K562 (cell line): ENCODE measurements around the gene FAM171A1. TPM values are rescaled to one million over a fixed set of nuclear protein-coding genes. Genes with fewer than 3 reads are reported as not detected.

Source experiments
- MAZ ChIP-seq, 2 experiments: fragments of 450-650 bp in 1 of 2; sonication (generic) in 1 of 2; formaldehyde crosslinking; IDR thresholded peaks in 1 of 2; conservative IDR thresholded peaks in 1 of 2; 2 replicates each; pipeline versions ENCODE4 v1.4.0 to v1.5.0; 2020; ENCODE audit warnings: mild to moderate bottlenecking in 1 of 2, missing genetic modification reagents in 1 of 2
- MEIS2 ChIP-seq: fragments of 450-650 bp; IDR thresholded peaks from 2 replicates; pipeline ENCODE4 v1.6.1; 2014; ENCODE audit warnings: mild to moderate bottlenecking; ENCODE audit not compliant: partially characterized antibody
- MYC ChIP-seq, 2 experiments: fragments of 250-450 bp in 1 of 2; sonication (Bioruptor Pico) in 1 of 2; IDR thresholded peaks; 2 replicates each; pipeline versions ENCODE4 v1.5.1 to v1.6.1; 2012 to 2021; ENCODE audit warnings: low read depth in 2 of 2, borderline replicate concordance in 1 of 2, improper control_type of control experiment in 1 of 2, low read length in 1 of 2, mild to moderate bottlenecking in 1 of 2, moderate library complexity in 1 of 2
- NELFE ChIP-seq: IDR thresholded peaks from 2 replicates; pipeline ENCODE4 v1.6.1; 2011; ENCODE audit warnings: mild to moderate bottlenecking; ENCODE audit not compliant: insufficient read depth, insufficient read length
- NFYB ChIP-seq: IDR thresholded peaks from 2 replicates; pipeline ENCODE4 v1.6.1; 2011; ENCODE audit warnings: mild to moderate bottlenecking, moderate library complexity; ENCODE audit not compliant: insufficient read length; ENCODE audit errors: extremely low read depth
- REST ChIP-seq, 2 experiments: fragments of 450-650 bp; formaldehyde crosslinking in 1 of 2; IDR thresholded peaks; 2 replicates each; pipeline versions ENCODE4 v1.4.0 to v1.6.1; 2014 to 2020; ENCODE audit warnings: mild to moderate bottlenecking in 2 of 2, borderline replicate concordance in 1 of 2, low read depth in 1 of 2
- SAFB ChIP-seq: fragments of 200-400 bp; formaldehyde crosslinking; IDR thresholded peaks from 2 replicates; pipeline ENCODE4 v1.6.1; 2017; ENCODE audit warnings: low read depth, low read length, borderline replicate concordance
- SMARCA5 ChIP-seq: fragments of 450-650 bp; IDR thresholded peaks from 2 replicates; pipeline ENCODE4 v1.6.1; 2016
- SMARCE1 ChIP-seq: fragments of 450-650 bp; IDR thresholded peaks from 2 replicates; pipeline ENCODE4 v1.7.1; 2016; ENCODE audit warnings: mild to moderate bottlenecking
- WHSC1 ChIP-seq: IDR thresholded peaks from one replicate; pipeline ENCODE4 v1.6.1; 2012; ENCODE audit warnings: low read length, control low read depth, inconsistent platforms
- ZBTB7A ChIP-seq: IDR thresholded peaks from 2 replicates; pipeline ENCODE4 v1.6.1; 2011; ENCODE audit warnings: low read depth, mild to moderate bottlenecking, low read length, moderate library complexity, borderline replicate concordance; ENCODE audit not compliant: control insufficient read depth
- polyA plus RNA-seq, 8 experiments: library from polyadenylated mRNA; depleted of rRNA in 4 of 8; stranded (reverse) in 5 of 8; unstranded in 3 of 8; fragments of >200 nt; fragmentation: Nextera tagmentation in 2 of 8; fragmentation: Illumina TruSeq in 1 of 8; extraction: Ambion mirVana in 2 of 8; extraction: Trizol in 1 of 8; gene quantifications; 2 replicates each; pipeline versions ENCODE4 v1.2.1 to v1.2.3, GENCODE V29; 2011 to 2014; ENCODE audit warnings: inconsistent platforms in 1 of 8, missing spikeins in 1 of 8
- total RNA-seq, 7 experiments: library from RNA; depleted of rRNA in 6 of 7; stranded (reverse); fragments of >200 nt in 6 of 7; fragmentation: Illumina TruSeq in 2 of 7; extraction: Trizol in 2 of 7; gene quantifications; 2 replicates each; pipeline versions ENCODE4 v1.2.1 to v1.2.3, GENCODE V29; 2011 to 2021; ENCODE audit warnings: low replicate concordance in 1 of 7
- TF ChIP-seq, protein P1 (sequence below): fragments of 450-650 bp; formaldehyde crosslinking; IDR thresholded peaks from 2 replicates; pipeline ENCODE4 v1.4.0; 2020; ENCODE audit warnings: mild to moderate bottlenecking, moderate library complexity
- TF ChIP-seq, protein P2 (sequence below), 2 experiments: fragments of 200-800 bp in 1 of 2; sonication (Bioruptor generic) in 1 of 2; sonication (generic) in 1 of 2; formaldehyde crosslinking in 1 of 2; IDR thresholded peaks in 1 of 2; conservative IDR thresholded peaks in 1 of 2; 2 replicates each; pipeline versions ENCODE4 v1.5.0 to v1.6.1; 2016 to 2020; ENCODE audit warnings: missing compliant biosample characterization in 1 of 2, missing genetic modification characterization in 1 of 2, missing genetic modification reagents in 1 of 2

The FAM171A1 gene
- total and polyA plus RNA-seq, 9 of the 15 experiments (the other 6 are each of a cell fraction or from before 2014, with no cell fraction given) = 0.51 to 8.2 (median 4.8) TPM

DNA sequence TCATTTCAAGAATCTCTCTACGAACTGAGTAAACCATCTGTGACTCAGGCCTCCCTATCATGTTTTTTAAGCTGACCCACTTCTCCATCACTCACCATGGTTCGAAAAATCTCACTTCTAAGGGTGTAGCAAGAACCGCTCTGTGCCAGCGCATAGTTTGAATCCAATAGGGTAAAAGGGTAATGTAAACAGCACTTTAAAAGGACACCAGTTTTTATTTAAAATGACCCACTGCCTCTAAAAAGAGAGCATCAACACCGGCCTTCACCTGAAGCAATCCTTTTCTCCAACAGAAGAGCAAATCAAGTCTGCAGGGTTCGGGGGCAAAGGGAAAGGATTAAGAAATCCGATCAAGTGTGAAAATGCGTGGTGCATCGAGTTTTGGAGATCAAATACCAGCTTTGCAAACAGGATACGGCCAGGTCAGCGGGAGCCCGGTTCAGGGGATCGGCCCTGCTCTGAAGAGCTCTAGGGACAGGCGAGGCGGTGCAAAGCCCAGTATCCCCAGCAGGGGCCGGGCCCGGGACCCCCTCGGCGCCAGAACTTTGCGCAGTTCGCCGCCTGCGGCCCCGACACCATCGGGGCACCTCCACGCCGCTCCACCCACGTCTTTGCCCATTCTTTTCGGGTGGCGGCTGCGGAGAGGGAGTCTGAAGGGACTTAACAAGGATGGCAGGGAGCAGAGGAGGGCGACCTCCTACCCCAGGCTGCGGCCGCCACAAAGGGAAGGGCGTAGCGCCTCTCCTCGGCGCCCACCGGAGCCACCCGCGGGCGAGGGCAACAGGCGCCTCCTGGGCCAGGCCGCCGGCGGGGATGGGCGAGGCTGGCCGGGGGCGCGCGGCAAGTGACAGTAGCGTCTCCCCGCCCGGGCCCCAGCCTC is 203.4 kb downstream of the FAM171A1 start (continued):
- TF ChIP-seq NELFE (no peak), NFYB (no peak), SAFB (0 out of 2 replicates have a peak, but pooled peaks have one; percentile 16), MAZ (CRISPR knock-in tag; conservative IDR thresholded peaks at IDR 0.05 in 1 of 2, IDR thresholded peaks at IDR 0.05 in 1 of 2) (peak in 1 of 2 experiments; percentile 43; a peak in 2 of 4 replicates), SMARCE1 (no peak), ZBTB7A (peak; percentile 94), REST (IDR thresholded peaks at IDR 0.05; ENCODE audit: borderline replicate concordance) (peak; percentile 8; the same call in 1 of the 2 replicates), REST (CRISPR knock-in tag; IDR thresholded peaks at IDR 0.05; ENCODE audit: low read depth) (no peak), MEIS2 (peak; percentile 47), WHSC1 (no peak), MYC (IDR thresholded peaks at IDR 0.05; ENCODE audit: low read depth, low read length) (no peak), MYC (CRISPR knock-in tag; IDR thresholded peaks at IDR 0.05; ENCODE audit: borderline replicate concordance, low read depth) (peak; percentile 27; the same call in 1 of the 2 replicates), SMARCA5 (peak; percentile 20; the same call in 1 of the 2 replicates)
- TF ChIP-seq, protein P1, sequence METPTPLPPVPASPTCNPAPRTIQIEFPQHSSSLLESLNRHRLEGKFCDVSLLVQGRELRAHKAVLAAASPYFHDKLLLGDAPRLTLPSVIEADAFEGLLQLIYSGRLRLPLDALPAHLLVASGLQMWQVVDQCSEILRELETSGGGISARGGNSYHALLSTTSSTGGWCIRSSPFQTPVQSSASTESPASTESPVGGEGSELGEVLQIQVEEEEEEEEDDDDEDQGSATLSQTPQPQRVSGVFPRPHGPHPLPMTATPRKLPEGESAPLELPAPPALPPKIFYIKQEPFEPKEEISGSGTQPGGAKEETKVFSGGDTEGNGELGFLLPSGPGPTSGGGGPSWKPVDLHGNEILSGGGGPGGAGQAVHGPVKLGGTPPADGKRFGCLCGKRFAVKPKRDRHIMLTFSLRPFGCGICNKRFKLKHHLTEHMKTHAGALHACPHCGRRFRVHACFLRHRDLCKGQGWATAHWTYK (CRISPR knock-in tag) = 0 out of 2 replicates have a peak, but pooled peaks have one; percentile 19
- TF ChIP-seq, protein P2, sequence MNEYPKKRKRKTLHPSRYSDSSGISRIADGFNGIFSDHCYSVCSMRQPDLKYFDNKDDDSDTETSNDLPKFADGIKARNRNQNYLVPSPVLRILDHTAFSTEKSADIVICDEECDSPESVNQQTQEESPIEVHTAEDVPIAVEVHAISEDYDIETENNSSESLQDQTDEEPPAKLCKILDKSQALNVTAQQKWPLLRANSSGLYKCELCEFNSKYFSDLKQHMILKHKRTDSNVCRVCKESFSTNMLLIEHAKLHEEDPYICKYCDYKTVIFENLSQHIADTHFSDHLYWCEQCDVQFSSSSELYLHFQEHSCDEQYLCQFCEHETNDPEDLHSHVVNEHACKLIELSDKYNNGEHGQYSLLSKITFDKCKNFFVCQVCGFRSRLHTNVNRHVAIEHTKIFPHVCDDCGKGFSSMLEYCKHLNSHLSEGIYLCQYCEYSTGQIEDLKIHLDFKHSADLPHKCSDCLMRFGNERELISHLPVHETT (CRISPR knock-in tag; conservative IDR thresholded peaks at IDR 0.05 in 1 of 2, IDR thresholded peaks at IDR 0.05 in 1 of 2) = 0 out of 4 replicates have a peak, but pooled peaks of 1 of the 2 experiments have one; percentile 26
